Small intestine (tissue), 7 donors: Measurements from ENCODE around the gene PTPRK. TPM values are rescaled to one million over a fixed set of nuclear protein-coding genes. Genes with fewer than 3 reads are reported as not detected.

Source experiments
- DNase-seq, 2 donors: peaks; one replicate each; pipeline versions ENCODE4 v3.0.0 to v3.0.0-alpha.2; 2013
- FAIRE-seq: peaks from 2 replicates; lab custom pipeline; 2012; peaks lifted over from hg19 to GRCh38; lab: Jason Lieb, UNC
- H3K27ac ChIP-seq, 3 donors: one replicate each; pipeline ENCODE4 v1.5.1; 2013; ENCODE audit warnings: low read length in 2 of 3, mild to moderate bottlenecking in 2 of 3, control low read depth in 1 of 3, inconsistent platforms in 1 of 3, low read depth in 1 of 3, moderate library complexity in 1 of 3
- H3K27me3 ChIP-seq, 3 donors: one replicate each; pipeline ENCODE4 v1.6.1; 2013; ENCODE audit warnings: low read length in 3 of 3, inconsistent platforms in 1 of 3; ENCODE audit not compliant: control insufficient read depth in 3 of 3, insufficient read depth in 3 of 3
- H3K36me3 ChIP-seq, 3 donors: one replicate each; pipeline ENCODE4 v1.6.1; 2013; ENCODE audit warnings: low read length in 3 of 3, inconsistent platforms in 1 of 3, low read depth in 1 of 3, mild to moderate bottlenecking in 1 of 3, moderate library complexity in 1 of 3; ENCODE audit not compliant: control insufficient read depth in 3 of 3, insufficient read depth in 2 of 3
- H3K4me1 ChIP-seq, 3 donors: one replicate each; pipeline ENCODE4 v1.6.1; 2013; ENCODE audit warnings: low read length in 2 of 3, inconsistent platforms in 1 of 3, low read depth in 1 of 3, mild to moderate bottlenecking in 1 of 3, moderate library complexity in 1 of 3; ENCODE audit not compliant: control insufficient read depth in 3 of 3, insufficient read depth in 2 of 3
- H3K4me3 ChIP-seq, 3 donors: one replicate each; pipeline ENCODE4 v1.5.1; 2013; ENCODE audit warnings: low read length in 3 of 3, control low read depth in 1 of 3, inconsistent platforms in 1 of 3, low read depth in 1 of 3, mild to moderate bottlenecking in 1 of 3, moderate library complexity in 1 of 3
- H3K9me3 ChIP-seq, 2 donors: one replicate each; pipeline ENCODE4 v1.6.1; 2013; ENCODE audit warnings: low read depth in 1 of 2, low read length in 1 of 2; ENCODE audit not compliant: control insufficient read depth in 2 of 2, insufficient read depth in 1 of 2
- WGBS, 3 donors: extraction: QIAGEN DNeasy Blood & Tissue Kit; methylation state at CpG; one replicate each; pipeline ENCODE4 v1.1.7; 2013; 5-methylcytosine and 5-hydroxymethylcytosine counted together
- polyA plus RNA-seq, 4 donors: library from polyadenylated mRNA; stranded (reverse) in 3 of 4; unstranded in 1 of 4; fragments of 200-250 nt in 3 of 4; fragments of 120-200 nt in 1 of 4; gene quantifications; one replicate each; pipeline versions ENCODE4 v1.2.1 to v1.2.3, GENCODE V29; 2013
- donor health status: healthy with polysubstance abuse.
- donor health status: control.
- donor health status: control.
- donor health status: Bipolar disorder and iron deficiency.
- donor health status: healthy.

PTPRK gene
- polyA plus RNA-seq, 4 donors = 15.9 to 72.5 (median 20.6) TPM

- FAIRE-seq (peak; percentile 15), DNase-seq (no peak)
- H3K36me3 ChIP-seq = no peaks in the 10 kb centered on the region
- WGBS, 3 donors = 16 to 52% (median 22%) methylated on average over 2 of the region's 2 CpGs
- peaks cover 4 to 37% (median 12%) of the 10 kb centered on the region in 3 donors for H3K4me1 ChIP-seq
- H3K27ac ChIP-seq = no peak overlapping the region
- no peaks in the 10 kb centered on the region for H3K9me3 ChIP-seq
- H3K4me3 ChIP-seq = no peak overlapping the region
- H3K27me3 ChIP-seq = no peaks in the 10 kb centered on the region
These were observed 8.1 kb downstream of the PTPRK start for GRCh38 chr6:128512296-128512695.

GRCh38 chr6:128511506-128511905 is 8.9 kb downstream of the PTPRK start:
- no peaks in the 10 kb centered on the region for H3K9me3 ChIP-seq
- DNase-seq (peak; percentile 47 to 53), FAIRE-seq (no peak)
- no peaks in the 10 kb centered on the region for H3K27me3 ChIP-seq
- peaks cover 6 to 42% (median 13%) of the 10 kb centered on the region in 3 donors for H3K4me1 ChIP-seq
- no peaks in the 10 kb centered on the region for H3K36me3 ChIP-seq
- peak overlapping the region; percentile 9 to 75 (median 37) for H3K27ac ChIP-seq
- no peak overlapping the region for H3K4me3 ChIP-seq
- WGBS, 3 donors = 11 to 53% (median 18%) methylated on average over 5 of the region's 5 CpGs

GRCh38 chr6:128509709-128510108 is 10.7 kb downstream of the PTPRK start:
- no peaks in the 10 kb centered on the region for H3K9me3 ChIP-seq
- FAIRE-seq (no peak), DNase-seq (peak in 1 of 2 donors; percentile 2)
- H3K4me1 ChIP-seq = peaks cover 6 to 39% (median 13%) of the 10 kb centered on the region in 3 donors
- WGBS, 3 donors = 73 to 91% (median 78%) methylated on average over 1 of the region's 1 CpG
- H3K27me3 ChIP-seq = no peaks in the 10 kb centered on the region
- H3K4me3 ChIP-seq = no peak overlapping the region
- H3K36me3 ChIP-seq = no peaks in the 10 kb centered on the region
- H3K27ac ChIP-seq = no peak overlapping the region

DNA sequence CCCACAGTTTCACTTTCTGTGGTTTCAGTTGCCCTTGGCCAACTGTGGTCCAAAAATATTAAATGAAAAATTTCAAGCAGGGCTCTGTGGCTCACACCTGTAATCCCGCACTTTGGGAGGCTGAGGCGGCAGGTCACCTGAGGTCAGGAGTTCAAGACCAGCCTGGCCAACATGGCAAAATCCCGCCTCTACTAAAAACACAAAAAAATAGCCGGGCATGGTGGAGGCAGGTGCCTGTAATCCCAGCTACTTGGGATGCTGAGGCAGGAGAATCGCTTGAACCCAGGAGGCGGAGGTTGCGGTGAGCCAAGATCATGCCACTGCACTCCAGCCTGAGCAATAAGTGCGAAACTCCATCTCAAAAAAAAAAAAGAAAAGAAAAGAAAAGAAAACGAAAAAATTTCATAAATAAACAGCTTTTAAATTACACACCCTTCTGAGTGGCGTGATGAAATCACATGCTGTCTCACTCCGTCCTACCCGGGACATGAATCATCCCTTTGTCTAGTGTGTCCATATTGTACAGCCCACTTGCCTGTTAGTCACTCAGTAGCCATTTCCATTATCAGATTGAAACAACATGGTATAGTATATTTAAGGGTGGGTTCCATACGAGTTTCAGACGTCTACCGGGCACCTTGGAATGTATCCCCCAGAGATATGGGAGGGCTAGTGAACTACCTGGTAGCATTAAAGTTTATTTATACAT is 11.7 kb downstream of the PTPRK start:
- no peaks in the 10 kb centered on the region for H3K36me3 ChIP-seq
- H3K4me3 ChIP-seq = no peak overlapping the region
- H3K4me1 ChIP-seq = peaks cover 10 to 48% (median 19%) of the 10 kb centered on the region in 3 donors
- H3K27ac ChIP-seq = no peak overlapping the region
- no peaks in the 10 kb centered on the region for H3K9me3 ChIP-seq
- DNase-seq (peak; percentile 36 to 48), FAIRE-seq (no peak)
- no peaks in the 10 kb centered on the region for H3K27me3 ChIP-seq
- 65 to 82% (median 77%) methylated on average over 15 of the region's 15 CpGs for WGBS, 3 donors

DNA sequence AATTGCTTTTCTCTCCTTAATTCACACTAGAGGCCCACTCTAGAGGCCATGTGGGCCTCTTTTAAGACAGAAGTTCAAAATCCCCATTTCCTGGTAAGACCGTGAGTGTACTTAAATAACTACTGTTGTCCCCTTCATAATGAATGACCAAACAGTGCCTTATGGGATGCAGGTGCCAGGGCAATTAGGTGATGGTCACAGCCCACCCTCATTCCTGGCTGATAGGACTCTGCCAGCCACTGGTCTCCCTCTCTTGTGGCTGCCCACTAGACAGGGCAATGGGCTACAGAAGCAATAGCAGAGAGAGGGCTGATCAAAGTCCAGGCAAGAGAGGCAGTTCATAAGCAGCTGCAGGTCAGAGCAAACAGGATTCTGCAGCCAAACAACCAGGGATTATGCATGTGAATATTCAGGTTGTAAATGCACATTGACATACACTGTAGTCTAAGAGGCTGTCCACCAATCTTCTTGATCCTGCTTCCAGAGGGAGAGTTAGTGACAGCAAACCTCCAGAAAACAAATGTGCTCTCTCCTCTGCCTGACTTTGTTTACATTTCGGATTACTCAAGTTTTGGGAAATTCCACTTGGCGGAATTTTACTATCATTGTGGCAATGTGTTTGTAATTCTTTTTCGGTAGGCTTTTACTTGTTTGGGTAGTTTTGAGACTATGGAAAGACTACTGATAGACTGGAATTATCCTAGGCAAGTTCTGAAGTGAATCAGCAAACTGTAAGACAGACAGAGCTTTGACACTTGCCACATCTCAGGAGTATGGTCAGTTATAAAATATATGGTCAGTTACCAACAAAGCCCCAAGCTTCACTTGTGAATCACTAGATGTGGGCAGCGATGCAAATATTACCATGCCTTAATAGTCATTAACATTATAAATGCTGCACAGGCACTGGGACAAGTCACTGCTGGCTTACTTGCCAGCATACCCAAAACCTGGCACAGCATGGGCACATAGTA is 12.8 kb downstream of the PTPRK start:
- DNase-seq (peak; percentile 81 to 85), FAIRE-seq (no peak)
- peak overlapping the region; percentile 46 to 74 (median 55) for H3K27ac ChIP-seq
- no peaks in the 10 kb centered on the region for H3K9me3 ChIP-seq
- H3K4me3 ChIP-seq = no peak overlapping the region
- WGBS, 3 donors = 20 to 50% (median 37%) methylated on average over 5 of the region's 5 CpGs
- H3K27me3 ChIP-seq = no peaks in the 10 kb centered on the region
- peaks cover 10 to 53% (median 19%) of the 10 kb centered on the region in 3 donors for H3K4me1 ChIP-seq
- H3K36me3 ChIP-seq = no peaks in the 10 kb centered on the region

DNA sequence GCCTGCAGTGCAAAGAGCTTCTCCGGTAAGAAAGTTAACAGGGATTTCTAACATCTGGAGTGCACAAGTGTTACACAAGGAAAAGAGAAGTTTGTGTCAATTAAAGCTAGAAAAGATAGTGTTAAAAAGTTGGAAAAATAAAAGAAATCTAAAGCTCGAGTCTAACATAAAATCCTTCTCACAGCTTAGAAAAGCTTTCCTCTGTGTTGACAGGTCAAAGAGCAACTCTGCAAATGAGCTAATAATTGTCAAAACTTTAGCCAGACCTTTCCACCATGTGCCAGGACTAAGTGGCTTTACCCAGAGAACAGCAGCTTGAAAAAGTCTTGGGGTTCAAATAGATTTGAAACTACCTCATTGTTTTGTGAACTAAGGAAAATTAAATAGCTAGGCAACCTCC is 14.8 kb downstream of the PTPRK start:
- peak overlapping the region in 2 of 3 donors; percentile 58 to 74 for H3K27ac ChIP-seq
- FAIRE-seq = no peak
- peak overlapping the region in 1 of 3 donors; percentile 10 for H3K4me3 ChIP-seq

GRCh38 chr6:128504003-128504654 is 16.3 kb downstream of the PTPRK start:
- DNase-seq (peak in 1 of 2 donors; percentile 40), FAIRE-seq (no peak)
- no peaks in the 10 kb centered on the region for H3K36me3 ChIP-seq
- no peaks in the 10 kb centered on the region for H3K9me3 ChIP-seq
- 9 to 50% (median 26%) methylated on average over 3 of the region's 3 CpGs for WGBS, 3 donors
- H3K4me3 ChIP-seq = no peak overlapping the region
- H3K27me3 ChIP-seq = no peaks in the 10 kb centered on the region
- H3K27ac ChIP-seq = peak overlapping the region; percentile 48 to 74 (median 60)
- H3K4me1 ChIP-seq = peaks cover 8 to 57% (median 19%) of the 10 kb centered on the region in 3 donors

More for the DNA sequence above, 14.8 kb downstream of the PTPRK start:
- Histone ChIP-seq H3K4me1 (peaks cover 10 to 52% (median 19%) of the 10 kb centered on the region in 3 donors), H3K36me3 (no peaks in the 10 kb centered on the region), H3K27me3 (no peaks in the 10 kb centered on the region), H3K9me3 (no peaks in the 10 kb centered on the region)
- 16 to 48% (median 21%) methylated on average over 2 of the region's 2 CpGs for WGBS, 3 donors
- DNase-seq = peak; percentile 65
